WTC11 (cell line): ENCODE measurements around the gene CTNNA1. TPM values are rescaled to one million over a fixed set of nuclear protein-coding genes. Genes with fewer than 3 reads are reported as not detected.

Experiments
- ATAC-seq: fragments of 200-7000 bp; cut with Tn5 transposase; 2 replicates; pipeline ENCODE4 v1.10.0; 2021; ENCODE audit warnings: mild to moderate bottlenecking, moderate library complexity
- CTCF ChIA-PET: fragments of 300-600 bp; sonication (Branson Sonifier 250); formaldehyde crosslinking; loops from one replicate; lab custom pipeline; 2021; ENCODE audit warnings: antibody characterized with exemption; lab: Charles Lee
- POLR2A ChIA-PET: fragments of 350-600 bp; sonication (Branson Sonifier 250); formaldehyde crosslinking; loops from one replicate; lab custom pipeline; 2021; ENCODE audit warnings: antibody characterized with exemption; lab: Charles Lee
- DNase-seq: peaks from one replicate; pipeline ENCODE4 v3.0.0; 2021; ENCODE audit warnings: low spot score
- H3K27ac Mint-ChIP-seq: 2 replicates; pipeline ENCODE4 v1.8.0; 2021; ENCODE audit warnings: mixed read lengths
- H3K27me3 Mint-ChIP-seq: 2 replicates; pipeline ENCODE4 v1.8.0; 2021; ENCODE audit warnings: low read depth, mild to moderate bottlenecking, moderate library complexity, mixed read lengths
- H3K36me3 Mint-ChIP-seq: 2 replicates; pipeline ENCODE4 v1.8.0; 2021; ENCODE audit warnings: mixed read lengths
- H3K4me1 Mint-ChIP-seq: 2 replicates; pipeline ENCODE4 v1.8.0; 2022; ENCODE audit warnings: mixed read lengths
- H3K4me3 Mint-ChIP-seq: 2 replicates; pipeline ENCODE4 v1.8.0; 2021; ENCODE audit warnings: mild to moderate bottlenecking, moderate library complexity, mixed read lengths
- H3K9me3 Mint-ChIP-seq: 2 replicates; pipeline ENCODE4 v1.8.0; 2021; ENCODE audit warnings: mixed read lengths
- CREB1 ChIP-seq: sonication (generic); formaldehyde crosslinking; IDR thresholded peaks from 2 replicates; pipeline ENCODE4 v1.8.0; 2023; ENCODE audit warnings: mild to moderate bottlenecking, missing genetic modification reagents
- CTCF ChIP-seq: fragments of 200-600 bp; IDR thresholded peaks from 2 replicates; pipeline ENCODE4 v1.8.0; 2022; ENCODE audit warnings: antibody characterized with exemption
- GABPB1 ChIP-seq: sonication (generic); formaldehyde crosslinking; IDR thresholded peaks from 2 replicates; pipeline ENCODE4 v1.8.1; 2023; ENCODE audit warnings: mild to moderate bottlenecking, missing genetic modification reagents
- HMGA2 ChIP-seq: fragments of 250-450 bp; sonication (Bioruptor Pico); IDR thresholded peaks from 2 replicates; pipeline ENCODE4 v1.4.0; 2021; ENCODE audit warnings: mild to moderate bottlenecking, moderate library complexity
- HMGXB4 ChIP-seq: sonication (generic); formaldehyde crosslinking; IDR thresholded peaks from 2 replicates; pipeline ENCODE4 v1.8.1; 2023; ENCODE audit warnings: mild to moderate bottlenecking, moderate library complexity, missing genetic modification reagents
- NFATC4 ChIP-seq: fragments of 250-450 bp; sonication (Bioruptor Pico); IDR thresholded peaks from 2 replicates; pipeline ENCODE4 v1.9.0; 2021; ENCODE audit warnings: mild to moderate bottlenecking
- NR2C2 ChIP-seq: sonication (generic); formaldehyde crosslinking; IDR thresholded peaks from 2 replicates; pipeline ENCODE4 v1.8.0; 2022; ENCODE audit warnings: mild to moderate bottlenecking, missing genetic modification reagents
- PREB ChIP-seq: sonication (generic); formaldehyde crosslinking; IDR thresholded peaks from 2 replicates; pipeline ENCODE4 v1.8.1; 2022; ENCODE audit warnings: mild to moderate bottlenecking, missing genetic modification reagents, moderate library complexity, borderline replicate concordance
- RELA ChIP-seq: sonication (generic); formaldehyde crosslinking; IDR thresholded peaks from 2 replicates; pipeline ENCODE4 v1.8.1; 2022; ENCODE audit warnings: missing genetic modification reagents, mild to moderate bottlenecking, borderline replicate concordance
- TEAD4 ChIP-seq: sonication (generic); formaldehyde crosslinking; IDR thresholded peaks from 2 replicates; pipeline ENCODE4 v1.8.0; 2022; ENCODE audit warnings: mild to moderate bottlenecking, missing genetic modification reagents
- TP53 ChIP-seq: sonication (generic); formaldehyde crosslinking; IDR thresholded peaks from 2 replicates; pipeline ENCODE4 v1.8.1; 2023; ENCODE audit warnings: mild to moderate bottlenecking, missing genetic modification reagents
- ZNF232 ChIP-seq: sonication (generic); formaldehyde crosslinking; IDR thresholded peaks from 2 replicates; pipeline ENCODE4 v1.8.0; 2022; ENCODE audit warnings: mild to moderate bottlenecking, missing genetic modification reagents
- ZNF671 ChIP-seq: fragments of 250-450 bp; sonication (Bioruptor Pico); IDR thresholded peaks from 2 replicates; pipeline ENCODE4 v1.8.0; 2021; ENCODE audit warnings: mild to moderate bottlenecking
- total RNA-seq: library from RNA; stranded (reverse); gene quantifications from 3 replicates; pipeline ENCODE4 v1.2.3, GENCODE V29; 2021
- TF ChIP-seq, protein P1 (sequence below): fragments of 250-450 bp; sonication (Bioruptor Pico); IDR thresholded peaks from 2 replicates; pipeline ENCODE4 v2.1.2; 2022; ENCODE audit warnings: mild to moderate bottlenecking, moderate library complexity
- TF ChIP-seq, protein P2 (sequence below): sonication (generic); formaldehyde crosslinking; IDR thresholded peaks from 2 replicates; pipeline ENCODE4 v1.8.0; 2022; ENCODE audit warnings: mild to moderate bottlenecking, missing genetic modification reagents
- TF ChIP-seq, protein P3 (sequence below): sonication (generic); formaldehyde crosslinking; IDR thresholded peaks from 2 replicates; pipeline ENCODE4 v1.8.0; 2023; ENCODE audit warnings: mild to moderate bottlenecking, missing genetic modification reagents

CTNNA1 gene
- total RNA-seq, 1 experiment from 2014 or later: 309 TPM

DNA sequence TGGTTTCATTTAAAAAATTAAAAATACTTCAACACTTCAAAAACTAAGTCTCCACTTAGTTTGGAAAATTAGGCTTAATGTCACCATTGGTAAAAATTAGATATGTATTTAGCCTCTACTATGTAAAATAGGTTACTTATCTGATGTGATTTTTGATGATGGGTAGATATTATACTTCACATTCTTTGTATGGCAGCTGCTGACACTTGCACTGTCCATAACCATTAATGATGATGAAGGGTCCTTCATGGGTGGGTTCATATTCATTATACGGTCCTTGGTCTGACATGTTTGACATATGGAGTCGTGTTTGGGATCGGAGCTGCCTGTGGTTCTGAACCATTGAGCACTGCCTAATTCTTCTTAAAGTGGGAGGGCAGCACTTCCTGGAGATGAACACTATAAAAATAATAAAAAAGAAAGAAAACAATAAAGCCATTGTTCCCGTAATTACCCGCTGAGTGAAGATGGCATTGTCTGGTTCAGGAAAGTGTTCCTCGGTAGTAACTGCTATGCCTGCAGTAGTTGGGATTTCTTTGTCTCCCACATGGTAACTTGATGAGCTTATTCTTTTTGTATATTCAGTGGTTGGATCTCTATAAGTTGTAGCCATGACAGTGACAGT lies 119.7 kb downstream of the CTNNA1 start:
- POLR2A ChIA-PET: no interaction called here
- Mint-ChIP-seq H3K4me1 (peaks cover 92% of the 10 kb centered on the region), H3K9me3 (peaks cover 4% of the 10 kb centered on the region; the same call in 1 of the 2 replicates), H3K27me3 (no peaks in the 10 kb centered on the region), H3K27ac (peak overlapping the region; percentile 85; the same call in 1 of the 2 replicates), H3K4me3 (no peak overlapping the region), H3K36me3 (0 out of 2 replicates have a peak, but pooled peaks cover 2% of the 10 kb centered on the region)
- ATAC-seq: no peak
- TF ChIP-seq RELA (CRISPR knock-in tag): no peak
- no peak for TF ChIP-seq CREB1
- no peak for TF ChIP-seq HMGA2 (CRISPR knock-in tag)
- TF ChIP-seq NFATC4 (CRISPR knock-in tag): no peak
- TF ChIP-seq NR2C2: no peak
- no peak for TF ChIP-seq TEAD4
- DNase-seq: no peak
- CTCF ChIA-PET: interaction anchor here (1.2 kb wide), 1 partner anchor 73 kb away, joined by 3 read pairs; no protein-coding TSS in a partner anchor

- no peak for TF ChIP-seq PREB (CRISPR knock-in tag)
- Mint-ChIP-seq H3K27ac (peak overlapping the region; percentile 85), H3K36me3 (0 out of 2 replicates have a peak, but pooled peaks cover 2% of the 10 kb centered on the region), H3K4me1 (peaks cover 93% of the 10 kb centered on the region), H3K9me3 (peaks cover 4% of the 10 kb centered on the region; the same call in 1 of the 2 replicates), H3K27me3 (no peaks in the 10 kb centered on the region), H3K4me3 (no peak overlapping the region)
- no peak for DNase-seq
- ATAC-seq: no peak
- POLR2A ChIA-PET: no interaction called here
- CTCF ChIA-PET: interaction anchor here (1.0 to 1.2 kb wide), 3 partner anchors 47 to 84 kb away, joined by 3 to 5 read pairs (median 3); no protein-coding TSS in a partner anchor
Observed at GRCh38 chr5:138873466-138874221, 120.4 kb downstream of the CTNNA1 start.

- ATAC-seq (no peak), DNase-seq (no peak)
- peak overlapping the region; percentile 61; the same call in 1 of the 2 replicates for H3K27ac Mint-ChIP-seq
- H3K9me3 Mint-ChIP-seq: peaks cover 4% of the 10 kb centered on the region; the same call in 1 of the 2 replicates
- peaks cover 90% of the 10 kb centered on the region for H3K4me1 Mint-ChIP-seq
- H3K27me3 Mint-ChIP-seq: no peaks in the 10 kb centered on the region
- ChIA-PET CTCF (interaction anchor here (1.0 to 1.2 kb wide), 3 partner anchors 48 to 85 kb away, joined by 3 to 5 read pairs (median 3); no protein-coding TSS in a partner anchor), POLR2A (no interaction called here)
- H3K4me3 Mint-ChIP-seq: no peak overlapping the region
- 0 out of 2 replicates have a peak, but pooled peaks cover 2% of the 10 kb centered on the region for H3K36me3 Mint-ChIP-seq
- TF ChIP-seq ZNF671 (no peak), ZNF232 (CRISPR knock-in tag) (no peak), GABPB1 (no peak), TP53 (CRISPR knock-in tag) (no peak), CTCF (no peak), RELA (CRISPR knock-in tag) (no peak), HMGXB4 (CRISPR knock-in tag) (no peak)
- TF ChIP-seq, protein P1, sequence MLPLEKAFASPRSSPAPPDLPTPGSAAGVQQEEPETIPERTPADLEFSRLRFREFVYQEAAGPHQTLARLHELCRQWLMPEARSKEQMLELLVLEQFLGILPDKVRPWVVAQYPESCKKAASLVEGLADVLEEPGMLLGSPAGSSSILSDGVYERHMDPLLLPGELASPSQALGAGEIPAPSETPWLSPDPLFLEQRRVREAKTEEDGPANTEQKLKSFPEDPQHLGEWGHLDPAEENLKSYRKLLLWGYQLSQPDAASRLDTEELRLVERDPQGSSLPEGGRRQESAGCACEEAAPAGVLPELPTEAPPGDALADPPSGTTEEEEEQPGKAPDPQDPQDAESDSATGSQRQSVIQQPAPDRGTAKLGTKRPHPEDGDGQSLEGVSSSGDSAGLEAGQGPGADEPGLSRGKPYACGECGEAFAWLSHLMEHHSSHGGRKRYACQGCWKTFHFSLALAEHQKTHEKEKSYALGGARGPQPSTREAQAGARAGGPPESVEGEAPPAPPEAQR (CRISPR knock-in tag): no peak
- TF ChIP-seq, protein P2, sequence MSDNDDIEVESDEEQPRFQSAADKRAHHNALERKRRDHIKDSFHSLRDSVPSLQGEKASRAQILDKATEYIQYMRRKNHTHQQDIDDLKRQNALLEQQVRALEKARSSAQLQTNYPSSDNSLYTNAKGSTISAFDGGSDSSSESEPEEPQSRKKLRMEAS: no peak
- TF ChIP-seq, protein P3, sequence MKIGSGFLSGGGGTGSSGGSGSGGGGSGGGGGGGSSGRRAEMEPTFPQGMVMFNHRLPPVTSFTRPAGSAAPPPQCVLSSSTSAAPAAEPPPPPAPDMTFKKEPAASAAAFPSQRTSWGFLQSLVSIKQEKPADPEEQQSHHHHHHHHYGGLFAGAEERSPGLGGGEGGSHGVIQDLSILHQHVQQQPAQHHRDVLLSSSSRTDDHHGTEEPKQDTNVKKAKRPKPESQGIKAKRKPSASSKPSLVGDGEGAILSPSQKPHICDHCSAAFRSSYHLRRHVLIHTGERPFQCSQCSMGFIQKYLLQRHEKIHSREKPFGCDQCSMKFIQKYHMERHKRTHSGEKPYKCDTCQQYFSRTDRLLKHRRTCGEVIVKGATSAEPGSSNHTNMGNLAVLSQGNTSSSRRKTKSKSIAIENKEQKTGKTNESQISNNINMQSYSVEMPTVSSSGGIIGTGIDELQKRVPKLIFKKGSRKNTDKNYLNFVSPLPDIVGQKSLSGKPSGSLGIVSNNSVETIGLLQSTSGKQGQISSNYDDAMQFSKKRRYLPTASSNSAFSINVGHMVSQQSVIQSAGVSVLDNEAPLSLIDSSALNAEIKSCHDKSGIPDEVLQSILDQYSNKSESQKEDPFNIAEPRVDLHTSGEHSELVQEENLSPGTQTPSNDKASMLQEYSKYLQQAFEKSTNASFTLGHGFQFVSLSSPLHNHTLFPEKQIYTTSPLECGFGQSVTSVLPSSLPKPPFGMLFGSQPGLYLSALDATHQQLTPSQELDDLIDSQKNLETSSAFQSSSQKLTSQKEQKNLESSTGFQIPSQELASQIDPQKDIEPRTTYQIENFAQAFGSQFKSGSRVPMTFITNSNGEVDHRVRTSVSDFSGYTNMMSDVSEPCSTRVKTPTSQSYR: no peak
Observed at GRCh38 chr5:138874241-138874640, 121.0 kb downstream of the CTNNA1 start.
